ENCODE measurements around the gene TNFRSF8.

DNA sequence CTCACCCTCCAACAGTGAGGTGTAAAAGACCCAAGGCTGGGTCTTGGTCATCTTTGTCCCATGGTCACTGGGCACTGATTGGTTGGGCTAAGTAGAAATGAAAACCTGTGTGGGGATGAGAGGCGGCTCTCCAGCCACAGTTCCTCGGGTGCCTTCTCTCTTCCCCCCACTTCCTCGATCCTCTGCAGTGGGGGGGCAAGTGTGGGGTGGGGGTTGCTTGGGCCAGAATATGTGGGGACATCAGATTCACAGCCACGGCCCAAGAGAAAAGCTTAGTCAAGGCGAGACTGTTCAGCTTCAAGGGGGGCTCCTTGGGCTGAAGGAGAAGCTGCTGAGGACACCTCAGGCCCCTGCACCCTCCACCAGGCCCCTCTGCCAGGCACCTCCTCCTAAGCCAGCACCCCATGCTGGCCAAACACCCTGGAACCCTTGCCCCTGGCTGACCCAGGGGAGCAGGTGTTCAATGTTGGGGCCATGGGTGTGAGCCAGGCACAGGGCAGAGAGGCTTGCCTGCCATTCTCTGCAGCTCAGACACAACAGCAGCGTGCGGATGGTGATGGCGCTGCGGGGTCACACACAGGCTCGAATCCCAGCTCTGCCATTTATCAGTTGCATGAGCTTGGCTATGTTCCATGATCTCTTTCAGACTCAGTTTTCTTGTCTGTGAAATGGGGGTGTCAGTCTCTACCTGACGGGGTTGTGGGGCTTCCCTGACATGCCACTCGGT is 82.7 kb downstream of the TNFRSF8 start:
- TF ChIP-seq, protein P1, sequence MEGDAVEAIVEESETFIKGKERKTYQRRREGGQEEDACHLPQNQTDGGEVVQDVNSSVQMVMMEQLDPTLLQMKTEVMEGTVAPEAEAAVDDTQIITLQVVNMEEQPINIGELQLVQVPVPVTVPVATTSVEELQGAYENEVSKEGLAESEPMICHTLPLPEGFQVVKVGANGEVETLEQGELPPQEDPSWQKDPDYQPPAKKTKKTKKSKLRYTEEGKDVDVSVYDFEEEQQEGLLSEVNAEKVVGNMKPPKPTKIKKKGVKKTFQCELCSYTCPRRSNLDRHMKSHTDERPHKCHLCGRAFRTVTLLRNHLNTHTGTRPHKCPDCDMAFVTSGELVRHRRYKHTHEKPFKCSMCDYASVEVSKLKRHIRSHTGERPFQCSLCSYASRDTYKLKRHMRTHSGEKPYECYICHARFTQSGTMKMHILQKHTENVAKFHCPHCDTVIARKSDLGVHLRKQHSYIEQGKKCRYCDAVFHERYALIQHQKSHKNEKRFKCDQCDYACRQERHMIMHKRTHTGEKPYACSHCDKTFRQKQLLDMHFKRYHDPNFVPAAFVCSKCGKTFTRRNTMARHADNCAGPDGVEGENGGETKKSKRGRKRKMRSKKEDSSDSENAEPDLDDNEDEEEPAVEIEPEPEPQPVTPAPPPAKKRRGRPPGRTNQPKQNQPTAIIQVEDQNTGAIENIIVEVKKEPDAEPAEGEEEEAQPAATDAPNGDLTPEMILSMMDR (IDR thresholded peaks at IDR 0.05) = no peak
- no peak for TF ChIP-seq POLR2A (IDR thresholded peaks at IDR 0.05)
